Retinal pigment epithelial cell (primary cell): Measurements from ENCODE around the gene SNTB2.
A peak's percentile ranks its signal among the peaks of the same experiment; 100 is the strongest.

ENCODE experiments used
- DNase-seq: peaks from one replicate; pipeline ENCODE4 v3.0.0-alpha.2; 2010; ENCODE audit warnings: low read depth
- H3K4me3 ChIP-seq: 2 replicates; pipeline ENCODE4 v1.5.1; 2011; ENCODE audit warnings: mild to moderate bottlenecking, low read length, control low read depth, moderate library complexity
- TF ChIP-seq, protein P1 (sequence below): conservative IDR thresholded peaks from 2 replicates; pipeline ENCODE4 v1.5.1; 2011; ENCODE audit warnings: low read depth, low read length, control low read depth, inconsistent platforms

Gene SNTB2

DNA sequence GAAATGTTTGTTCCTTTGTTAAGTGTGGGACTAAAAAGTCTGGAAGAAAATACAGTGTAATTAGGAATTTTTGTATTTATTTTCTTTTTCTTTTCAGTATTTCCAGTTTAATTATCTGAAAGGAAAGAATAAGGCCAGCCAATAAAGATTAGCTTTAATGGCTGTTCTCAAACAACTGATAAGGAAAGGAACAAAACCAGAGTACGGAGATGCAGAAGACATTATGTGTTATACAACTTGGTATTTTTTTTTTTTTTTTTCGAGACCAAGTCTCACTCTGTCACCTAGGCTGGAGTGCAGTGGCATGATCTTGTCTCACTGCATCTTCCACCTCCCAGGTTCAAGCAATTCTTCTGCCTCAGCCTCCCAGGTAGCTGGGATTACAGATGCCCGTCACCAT is 47.5 kb downstream of the SNTB2 start:
- H3K4me3 ChIP-seq: no peak overlapping the region
- no peak for DNase-seq
- TF ChIP-seq, protein P1, sequence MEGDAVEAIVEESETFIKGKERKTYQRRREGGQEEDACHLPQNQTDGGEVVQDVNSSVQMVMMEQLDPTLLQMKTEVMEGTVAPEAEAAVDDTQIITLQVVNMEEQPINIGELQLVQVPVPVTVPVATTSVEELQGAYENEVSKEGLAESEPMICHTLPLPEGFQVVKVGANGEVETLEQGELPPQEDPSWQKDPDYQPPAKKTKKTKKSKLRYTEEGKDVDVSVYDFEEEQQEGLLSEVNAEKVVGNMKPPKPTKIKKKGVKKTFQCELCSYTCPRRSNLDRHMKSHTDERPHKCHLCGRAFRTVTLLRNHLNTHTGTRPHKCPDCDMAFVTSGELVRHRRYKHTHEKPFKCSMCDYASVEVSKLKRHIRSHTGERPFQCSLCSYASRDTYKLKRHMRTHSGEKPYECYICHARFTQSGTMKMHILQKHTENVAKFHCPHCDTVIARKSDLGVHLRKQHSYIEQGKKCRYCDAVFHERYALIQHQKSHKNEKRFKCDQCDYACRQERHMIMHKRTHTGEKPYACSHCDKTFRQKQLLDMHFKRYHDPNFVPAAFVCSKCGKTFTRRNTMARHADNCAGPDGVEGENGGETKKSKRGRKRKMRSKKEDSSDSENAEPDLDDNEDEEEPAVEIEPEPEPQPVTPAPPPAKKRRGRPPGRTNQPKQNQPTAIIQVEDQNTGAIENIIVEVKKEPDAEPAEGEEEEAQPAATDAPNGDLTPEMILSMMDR: no peak

DNA sequence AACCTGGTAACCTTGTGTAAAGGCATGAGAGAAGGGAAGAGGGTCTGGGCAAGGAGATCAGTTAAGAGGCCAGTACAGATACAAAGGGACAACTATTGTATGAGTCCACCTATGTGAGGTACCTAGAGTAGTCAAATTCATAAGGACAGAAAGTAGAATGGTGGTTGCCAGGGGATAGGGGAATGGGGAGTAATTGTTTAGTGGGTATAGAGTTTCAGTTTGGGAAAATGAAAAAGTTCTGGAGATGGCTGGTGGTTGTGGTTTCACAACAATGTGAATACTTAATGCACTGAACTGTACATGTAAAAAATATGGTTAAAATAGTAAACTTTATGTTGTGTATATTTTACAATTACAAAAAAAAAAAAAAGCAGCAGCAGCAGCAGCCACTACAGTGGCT is 49.4 kb downstream of the SNTB2 start:
- no peak for DNase-seq
- no peak overlapping the region for H3K4me3 ChIP-seq
- TF ChIP-seq, protein P1: no peak

DNA sequence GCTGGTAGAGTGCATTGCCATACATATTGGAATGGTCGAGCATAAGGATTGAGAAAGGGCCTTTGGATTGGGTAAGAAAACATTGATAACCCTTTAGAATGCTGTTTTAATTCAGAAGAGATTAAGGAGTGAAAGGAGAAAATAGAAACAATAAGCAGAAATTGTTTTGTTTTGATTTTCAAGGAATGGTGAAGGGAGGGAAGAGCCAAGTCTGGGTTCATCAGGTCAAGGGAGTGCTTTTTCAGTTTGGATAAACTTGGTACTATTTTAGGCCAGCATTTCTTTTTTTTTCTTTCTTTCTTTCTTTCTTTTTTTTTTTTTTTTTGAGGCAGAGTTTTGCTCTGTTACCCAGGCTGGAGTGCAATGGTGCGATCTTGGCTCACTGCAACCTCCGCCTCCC is 50.3 kb downstream of the SNTB2 start:
- no peak for DNase-seq
- no peak overlapping the region for H3K4me3 ChIP-seq
- TF ChIP-seq, protein P1: no peak

DNA sequence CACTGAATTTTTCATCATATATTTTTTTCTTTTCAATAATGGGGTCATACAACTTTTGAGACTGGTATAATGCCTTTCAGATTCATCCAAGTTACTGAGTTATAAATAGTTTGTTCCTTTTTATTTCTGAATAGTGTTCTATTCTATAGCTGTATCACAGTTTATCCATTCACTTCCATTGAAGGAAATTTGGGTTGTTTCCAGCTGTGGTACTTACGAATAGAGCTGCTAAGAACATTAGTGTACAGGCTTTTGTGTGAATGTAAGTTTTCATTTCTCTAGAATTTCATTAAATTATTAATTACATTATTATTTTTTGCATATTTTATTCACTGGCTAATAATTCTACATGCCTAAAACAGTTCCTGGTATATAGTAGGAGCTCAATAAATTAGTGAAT is 52.9 kb downstream of the SNTB2 start:
- no peak overlapping the region for H3K4me3 ChIP-seq
- no peak for DNase-seq
- TF ChIP-seq, protein P1: no peak

DNA sequence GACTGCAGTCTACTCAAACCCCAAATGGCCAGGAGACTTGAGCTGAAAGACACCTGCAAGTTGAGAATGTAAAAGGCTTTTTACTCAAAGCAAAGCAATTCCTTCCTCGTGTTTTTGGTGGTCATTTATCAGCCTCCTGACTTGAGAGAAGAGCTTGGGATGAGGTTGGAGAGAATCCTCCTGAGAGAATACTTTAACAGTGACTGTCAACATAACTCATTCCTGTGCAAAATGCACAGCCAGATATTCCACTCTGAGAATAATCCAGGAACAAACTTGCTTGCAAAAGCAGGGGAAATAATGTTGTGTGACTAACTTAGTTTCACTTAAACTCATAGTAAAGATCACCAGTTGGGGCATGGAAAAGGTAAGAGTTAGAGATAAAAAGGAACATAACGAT is 53.4 kb downstream of the SNTB2 start:
- no peak overlapping the region for H3K4me3 ChIP-seq
- no peak for DNase-seq
- TF ChIP-seq, protein P1: no peak

DNA sequence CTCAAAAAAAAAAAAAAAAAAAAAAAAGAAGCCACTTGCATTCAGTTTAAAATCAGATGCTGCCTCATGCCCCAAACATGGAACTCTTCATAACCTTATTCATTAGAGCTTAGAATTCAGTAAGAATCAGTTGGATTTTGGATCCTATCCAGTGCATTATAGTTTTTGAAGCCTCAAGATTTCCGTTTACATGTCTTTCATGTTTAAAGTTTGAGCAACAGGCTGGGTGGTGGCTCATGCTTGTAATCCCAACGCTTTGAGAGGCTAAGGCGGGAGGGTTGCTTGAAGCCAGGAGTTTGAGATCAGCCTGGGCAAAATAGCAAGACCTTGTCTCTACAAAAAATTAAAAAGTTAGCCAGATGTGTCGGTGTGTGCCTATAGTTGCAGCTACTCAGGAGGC is 55.0 kb downstream of the SNTB2 start:
- no peak overlapping the region for H3K4me3 ChIP-seq
- TF ChIP-seq, protein P1: no peak
- DNase-seq: no peak

DNA sequence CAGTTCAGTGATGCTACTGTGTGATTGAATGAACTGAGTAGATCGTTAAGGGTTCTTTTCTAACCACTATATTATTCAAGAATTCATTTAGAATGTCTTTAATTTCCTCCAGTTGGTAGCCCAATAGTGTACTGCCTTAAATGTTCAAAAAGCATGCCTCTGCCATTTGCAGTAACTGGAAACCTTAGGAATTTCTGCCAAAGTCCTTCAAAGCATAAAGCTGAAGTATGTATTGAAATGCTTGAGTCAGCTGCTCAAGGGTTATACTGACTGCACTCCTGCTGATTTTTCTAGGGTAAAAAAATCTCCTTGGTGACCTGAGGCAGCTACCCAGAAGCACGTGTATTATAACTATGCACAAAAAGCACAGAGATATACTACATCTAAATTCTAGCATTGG is 56.5 kb downstream of the SNTB2 start:
- TF ChIP-seq, protein P1: no peak
- DNase-seq: peak; percentile 39
- H3K4me3 ChIP-seq: no peak overlapping the region
